ENCODE results near the gene ATP10D.

- no peak for TF ChIP-seq TCF4 (CRISPR knock-in tag; IDR thresholded peaks at IDR 0.05; ENCODE audit: borderline replicate concordance)
- TF ChIP-seq PPARA (CRISPR knock-in tag; IDR thresholded peaks at IDR 0.05; ENCODE audit: borderline replicate concordance): no peak
- TF ChIP-seq CSDC2 (CRISPR knock-in tag; IDR thresholded peaks at IDR 0.05): no peak
- TF ChIP-seq, protein P1, sequence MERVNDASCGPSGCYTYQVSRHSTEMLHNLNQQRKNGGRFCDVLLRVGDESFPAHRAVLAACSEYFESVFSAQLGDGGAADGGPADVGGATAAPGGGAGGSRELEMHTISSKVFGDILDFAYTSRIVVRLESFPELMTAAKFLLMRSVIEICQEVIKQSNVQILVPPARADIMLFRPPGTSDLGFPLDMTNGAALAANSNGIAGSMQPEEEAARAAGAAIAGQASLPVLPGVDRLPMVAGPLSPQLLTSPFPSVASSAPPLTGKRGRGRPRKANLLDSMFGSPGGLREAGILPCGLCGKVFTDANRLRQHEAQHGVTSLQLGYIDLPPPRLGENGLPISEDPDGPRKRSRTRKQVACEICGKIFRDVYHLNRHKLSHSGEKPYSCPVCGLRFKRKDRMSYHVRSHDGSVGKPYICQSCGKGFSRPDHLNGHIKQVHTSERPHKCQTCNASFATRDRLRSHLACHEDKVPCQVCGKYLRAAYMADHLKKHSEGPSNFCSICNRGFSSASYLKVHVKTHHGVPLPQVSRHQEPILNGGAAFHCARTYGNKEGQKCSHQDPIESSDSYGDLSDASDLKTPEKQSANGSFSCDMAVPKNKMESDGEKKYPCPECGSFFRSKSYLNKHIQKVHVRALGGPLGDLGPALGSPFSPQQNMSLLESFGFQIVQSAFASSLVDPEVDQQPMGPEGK (CRISPR knock-in tag; IDR thresholded peaks at IDR 0.05; ENCODE audit: borderline replicate concordance): no peak
- TF ChIP-seq, protein P2, sequence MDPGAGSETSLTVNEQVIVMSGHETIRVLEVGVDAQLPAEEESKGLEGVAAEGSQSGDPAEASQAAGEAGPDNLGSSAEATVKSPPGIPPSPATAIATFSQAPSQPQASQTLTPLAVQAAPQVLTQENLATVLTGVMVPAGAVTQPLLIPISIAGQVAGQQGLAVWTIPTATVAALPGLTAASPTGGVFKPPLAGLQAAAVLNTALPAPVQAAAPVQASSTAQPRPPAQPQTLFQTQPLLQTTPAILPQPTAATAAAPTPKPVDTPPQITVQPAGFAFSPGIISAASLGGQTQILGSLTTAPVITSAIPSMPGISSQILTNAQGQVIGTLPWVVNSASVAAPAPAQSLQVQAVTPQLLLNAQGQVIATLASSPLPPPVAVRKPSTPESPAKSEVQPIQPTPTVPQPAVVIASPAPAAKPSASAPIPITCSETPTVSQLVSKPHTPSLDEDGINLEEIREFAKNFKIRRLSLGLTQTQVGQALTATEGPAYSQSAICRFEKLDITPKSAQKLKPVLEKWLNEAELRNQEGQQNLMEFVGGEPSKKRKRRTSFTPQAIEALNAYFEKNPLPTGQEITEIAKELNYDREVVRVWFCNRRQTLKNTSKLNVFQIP (CRISPR knock-in tag; IDR thresholded peaks at IDR 0.05; ENCODE audit: borderline replicate concordance, low read depth): no peak
- no peak for TF ChIP-seq ISL1 (CRISPR knock-in tag; IDR thresholded peaks at IDR 0.05)
- no peak for TF ChIP-seq RARB (CRISPR knock-in tag; IDR thresholded peaks at IDR 0.05)
- TF ChIP-seq, protein P3, sequence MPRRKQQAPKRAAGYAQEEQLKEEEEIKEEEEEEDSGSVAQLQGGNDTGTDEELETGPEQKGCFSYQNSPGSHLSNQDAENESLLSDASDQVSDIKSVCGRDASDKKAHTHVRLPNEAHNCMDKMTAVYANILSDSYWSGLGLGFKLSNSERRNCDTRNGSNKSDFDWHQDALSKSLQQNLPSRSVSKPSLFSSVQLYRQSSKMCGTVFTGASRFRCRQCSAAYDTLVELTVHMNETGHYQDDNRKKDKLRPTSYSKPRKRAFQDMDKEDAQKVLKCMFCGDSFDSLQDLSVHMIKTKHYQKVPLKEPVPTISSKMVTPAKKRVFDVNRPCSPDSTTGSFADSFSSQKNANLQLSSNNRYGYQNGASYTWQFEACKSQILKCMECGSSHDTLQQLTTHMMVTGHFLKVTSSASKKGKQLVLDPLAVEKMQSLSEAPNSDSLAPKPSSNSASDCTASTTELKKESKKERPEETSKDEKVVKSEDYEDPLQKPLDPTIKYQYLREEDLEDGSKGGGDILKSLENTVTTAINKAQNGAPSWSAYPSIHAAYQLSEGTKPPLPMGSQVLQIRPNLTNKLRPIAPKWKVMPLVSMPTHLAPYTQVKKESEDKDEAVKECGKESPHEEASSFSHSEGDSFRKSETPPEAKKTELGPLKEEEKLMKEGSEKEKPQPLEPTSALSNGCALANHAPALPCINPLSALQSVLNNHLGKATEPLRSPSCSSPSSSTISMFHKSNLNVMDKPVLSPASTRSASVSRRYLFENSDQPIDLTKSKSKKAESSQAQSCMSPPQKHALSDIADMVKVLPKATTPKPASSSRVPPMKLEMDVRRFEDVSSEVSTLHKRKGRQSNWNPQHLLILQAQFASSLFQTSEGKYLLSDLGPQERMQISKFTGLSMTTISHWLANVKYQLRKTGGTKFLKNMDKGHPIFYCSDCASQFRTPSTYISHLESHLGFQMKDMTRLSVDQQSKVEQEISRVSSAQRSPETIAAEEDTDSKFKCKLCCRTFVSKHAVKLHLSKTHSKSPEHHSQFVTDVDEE (CRISPR knock-in tag; IDR thresholded peaks at IDR 0.05): no peak
- no peak for TF ChIP-seq ZFP3 (CRISPR knock-in tag; IDR thresholded peaks at IDR 0.05)
- no peak for TF ChIP-seq GLIS3 (CRISPR knock-in tag; IDR thresholded peaks at IDR 0.05)
- TF ChIP-seq ZNF70 (CRISPR knock-in tag; IDR thresholded peaks at IDR 0.05): no peak
- TF ChIP-seq, protein P4, sequence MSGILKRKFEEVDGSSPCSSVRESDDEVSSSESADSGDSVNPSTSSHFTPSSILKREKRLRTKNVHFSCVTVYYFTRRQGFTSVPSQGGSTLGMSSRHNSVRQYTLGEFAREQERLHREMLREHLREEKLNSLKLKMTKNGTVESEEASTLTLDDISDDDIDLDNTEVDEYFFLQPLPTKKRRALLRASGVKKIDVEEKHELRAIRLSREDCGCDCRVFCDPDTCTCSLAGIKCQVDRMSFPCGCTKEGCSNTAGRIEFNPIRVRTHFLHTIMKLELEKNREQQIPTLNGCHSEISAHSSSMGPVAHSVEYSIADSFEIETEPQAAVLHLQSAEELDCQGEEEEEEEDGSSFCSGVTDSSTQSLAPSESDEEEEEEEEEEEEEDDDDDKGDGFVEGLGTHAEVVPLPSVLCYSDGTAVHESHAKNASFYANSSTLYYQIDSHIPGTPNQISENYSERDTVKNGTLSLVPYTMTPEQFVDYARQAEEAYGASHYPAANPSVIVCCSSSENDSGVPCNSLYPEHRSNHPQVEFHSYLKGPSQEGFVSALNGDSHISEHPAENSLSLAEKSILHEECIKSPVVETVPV (CRISPR knock-in tag; IDR thresholded peaks at IDR 0.05): no peak
- TF ChIP-seq, protein P5, sequence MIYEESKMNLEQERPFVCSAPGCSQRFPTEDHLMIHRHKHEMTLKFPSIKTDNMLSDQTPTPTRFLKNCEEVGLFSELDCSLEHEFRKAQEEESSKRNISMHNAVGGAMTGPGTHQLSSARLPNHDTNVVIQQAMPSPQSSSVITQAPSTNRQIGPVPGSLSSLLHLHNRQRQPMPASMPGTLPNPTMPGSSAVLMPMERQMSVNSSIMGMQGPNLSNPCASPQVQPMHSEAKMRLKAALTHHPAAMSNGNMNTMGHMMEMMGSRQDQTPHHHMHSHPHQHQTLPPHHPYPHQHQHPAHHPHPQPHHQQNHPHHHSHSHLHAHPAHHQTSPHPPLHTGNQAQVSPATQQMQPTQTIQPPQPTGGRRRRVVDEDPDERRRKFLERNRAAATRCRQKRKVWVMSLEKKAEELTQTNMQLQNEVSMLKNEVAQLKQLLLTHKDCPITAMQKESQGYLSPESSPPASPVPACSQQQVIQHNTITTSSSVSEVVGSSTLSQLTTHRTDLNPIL (CRISPR knock-in tag; IDR thresholded peaks at IDR 0.05; ENCODE audit: low read depth): no peak
These were observed 48.7 kb downstream of the ATP10D start for GRCh38 chr4:47533689-47534347.

All from SK-N-SH treated with all-trans-retinoic acid at 6 μM for 48 hours (cell line).